ENCODE results near the gene MIA.

Gene MIA

GRCh38 chr19:40739030-40739839 is 36.1 kb upstream of the MIA start:
- no peak for DNase-seq (ENCODE audit: low read depth)
- TF ChIP-seq CTCF (conservative IDR thresholded peaks at IDR 0.05; ENCODE audit: low read depth, low read length) = no peak
- no peak overlapping the region for H3K4me3 ChIP-seq (ENCODE audit: low read length)

GRCh38 chr19:40739871-40740703 is 35.2 kb upstream of the MIA start:
- H3K4me3 ChIP-seq (ENCODE audit: low read length) = no peak overlapping the region
- DNase-seq (ENCODE audit: low read depth) = no peak
- TF ChIP-seq CTCF (conservative IDR thresholded peaks at IDR 0.05; ENCODE audit: low read depth, low read length) = no peak

- TF ChIP-seq CTCF (conservative IDR thresholded peaks at IDR 0.05; ENCODE audit: low read depth, low read length) = no peak
- no peak overlapping the region for H3K4me3 ChIP-seq (ENCODE audit: low read length)
- no peak for DNase-seq (ENCODE audit: low read depth)
These were observed 34.6 kb upstream of the MIA start for GRCh38 chr19:40740747-40741146.

- TF ChIP-seq CTCF (conservative IDR thresholded peaks at IDR 0.05; ENCODE audit: low read depth, low read length) = no peak
- no peak overlapping the region for H3K4me3 ChIP-seq (ENCODE audit: low read length)
- DNase-seq (ENCODE audit: low read depth) = no peak
These were observed 33.6 kb upstream of the MIA start for GRCh38 chr19:40741527-40742390.

- H3K4me3 ChIP-seq (ENCODE audit: low read length) = no peak overlapping the region
- no peak for DNase-seq (ENCODE audit: low read depth)
- no peak for TF ChIP-seq CTCF (conservative IDR thresholded peaks at IDR 0.05; ENCODE audit: low read depth, low read length)
These were observed 32.8 kb upstream of the MIA start for GRCh38 chr19:40742477-40742876.

GRCh38 chr19:40742886-40743285 is 32.4 kb upstream of the MIA start:
- H3K4me3 ChIP-seq (ENCODE audit: low read length) = no peak overlapping the region
- TF ChIP-seq CTCF (conservative IDR thresholded peaks at IDR 0.05; ENCODE audit: low read depth, low read length) = no peak
- DNase-seq (ENCODE audit: low read depth) = no peak
